Measurements from ENCODE around the gene PKD1.
"Not testable (repeated sequence)": the region's sequence is repeated elsewhere in the genome, so short reads cannot be mapped to it uniquely, and the experiment has no call there.

The PKD1 gene

GRCh38 chr16:2123706-2124376 lies 11.9 kb downstream of the PKD1 start:
- DNase-seq (ENCODE audit: low spot score): not testable (repeated sequence)

GRCh38 chr16:2122934-2123683 lies 12.6 kb downstream of the PKD1 start:
- DNase-seq (ENCODE audit: low spot score): not testable (repeated sequence)

DNA sequence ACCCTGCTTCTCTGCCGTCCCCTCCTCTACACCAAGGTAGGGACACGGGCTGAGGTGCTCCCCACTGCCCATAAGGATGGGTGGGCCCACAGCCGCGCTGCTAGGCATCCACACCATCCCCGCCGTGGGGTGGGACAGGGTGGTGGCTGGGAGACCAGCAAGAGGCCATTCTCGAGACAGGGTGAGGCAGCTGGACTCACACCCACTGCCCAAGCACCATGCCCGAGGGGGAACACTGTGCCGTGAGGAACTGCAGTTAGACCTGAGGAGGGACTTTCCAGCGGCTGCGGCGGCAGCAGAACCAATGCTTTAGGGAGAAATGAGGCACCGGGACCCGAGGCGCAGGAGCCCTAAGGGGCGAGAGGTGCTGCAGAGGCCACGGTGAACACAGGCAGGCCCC lies 13.3 kb downstream of the PKD1 start:
- DNase-seq (ENCODE audit: low spot score): no peak

GRCh38 chr16:2121853-2122252 lies 13.8 kb downstream of the PKD1 start:
- no peak for DNase-seq (ENCODE audit: low spot score)

- DNase-seq (ENCODE audit: low spot score): not testable (repeated sequence)
Measured at GRCh38 chr16:2121325-2121724, 14.4 kb downstream of the PKD1 start.

DNA sequence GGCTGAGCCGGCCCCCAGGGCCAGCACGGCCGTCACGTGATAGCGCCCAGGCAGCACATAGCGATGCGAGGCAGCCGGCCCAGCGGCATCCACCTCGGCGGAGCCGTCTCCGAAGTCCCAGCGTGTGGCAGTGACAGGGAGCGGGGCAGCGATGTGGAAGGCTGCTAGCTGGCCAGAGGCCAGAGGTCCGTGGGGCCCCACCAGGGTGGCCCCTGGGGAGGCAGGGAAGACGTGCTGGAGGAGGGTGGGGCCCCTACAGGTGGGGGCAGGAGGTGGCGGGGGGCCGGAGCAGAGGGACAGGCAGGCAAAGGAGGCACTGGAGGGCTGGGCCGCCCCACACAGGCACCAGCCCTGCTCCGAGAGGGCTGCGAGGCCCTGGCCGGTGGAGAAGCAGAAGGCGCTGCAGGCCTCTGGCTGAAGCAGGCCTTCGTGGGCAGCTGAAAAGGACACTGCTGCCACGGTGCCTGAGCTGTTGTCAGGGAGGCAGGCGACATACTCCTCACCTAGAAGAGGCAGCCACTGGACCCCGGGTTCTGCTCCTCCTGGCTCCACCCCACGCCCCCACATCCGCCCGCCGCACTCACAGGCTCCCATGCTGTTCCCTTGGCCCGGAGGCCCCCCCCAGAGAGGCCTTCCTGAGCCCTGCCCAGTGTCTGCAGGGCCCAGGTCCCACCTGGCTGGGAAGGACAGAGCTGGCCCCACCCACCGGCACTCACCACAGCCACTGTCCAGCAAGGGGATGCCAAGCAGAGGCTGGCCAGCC lies 17.6 kb downstream of the PKD1 start:
- not testable (repeated sequence) for DNase-seq (ENCODE audit: low spot score)

DNA sequence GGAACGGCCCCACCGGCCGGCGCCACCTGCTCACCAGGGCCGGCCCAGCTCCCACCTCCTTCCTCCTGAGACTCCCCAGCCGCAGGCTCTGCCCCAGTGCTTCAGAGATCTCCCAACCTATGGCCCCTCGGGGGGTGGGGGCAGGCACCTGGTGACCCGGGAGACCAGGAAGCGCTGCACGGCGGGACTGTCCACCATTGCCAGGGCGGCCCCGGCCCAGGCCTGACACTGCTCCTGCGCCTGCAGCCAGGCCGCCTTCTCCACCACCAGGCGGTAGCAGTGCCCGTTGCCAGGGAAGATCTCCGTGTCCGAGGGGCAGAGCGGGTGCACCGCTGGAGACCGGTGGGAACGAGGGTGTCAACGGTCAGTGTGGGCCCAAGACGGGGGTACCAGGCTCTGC lies 18.4 kb downstream of the PKD1 start:
- DNase-seq (ENCODE audit: low spot score): not testable (repeated sequence)

DNA sequence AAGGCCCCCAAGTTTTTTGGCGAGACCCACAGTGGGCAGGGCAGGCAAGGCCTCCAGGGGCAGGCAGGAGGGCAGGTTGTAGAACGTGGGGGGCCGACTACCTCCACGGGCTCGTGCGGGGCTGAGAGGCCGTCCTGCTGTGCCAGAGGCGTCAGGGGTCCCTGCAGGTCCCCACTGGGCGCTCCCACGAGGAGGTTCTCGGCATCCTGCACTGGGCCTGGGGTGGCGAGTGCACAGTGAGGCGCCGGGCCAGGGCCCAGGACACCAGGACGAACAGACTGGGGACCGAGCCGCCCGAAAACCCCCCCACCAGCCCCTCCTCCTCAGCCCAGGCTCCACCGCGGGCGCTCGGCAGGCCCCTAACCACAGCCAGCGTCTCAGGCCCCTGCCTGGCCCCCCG lies 19.3 kb downstream of the PKD1 start:
- not testable (repeated sequence) for DNase-seq (ENCODE audit: low spot score)

- no peak for DNase-seq (ENCODE audit: low spot score)
Measured at GRCh38 chr16:2115591-2115973, 20.1 kb downstream of the PKD1 start.

DNA sequence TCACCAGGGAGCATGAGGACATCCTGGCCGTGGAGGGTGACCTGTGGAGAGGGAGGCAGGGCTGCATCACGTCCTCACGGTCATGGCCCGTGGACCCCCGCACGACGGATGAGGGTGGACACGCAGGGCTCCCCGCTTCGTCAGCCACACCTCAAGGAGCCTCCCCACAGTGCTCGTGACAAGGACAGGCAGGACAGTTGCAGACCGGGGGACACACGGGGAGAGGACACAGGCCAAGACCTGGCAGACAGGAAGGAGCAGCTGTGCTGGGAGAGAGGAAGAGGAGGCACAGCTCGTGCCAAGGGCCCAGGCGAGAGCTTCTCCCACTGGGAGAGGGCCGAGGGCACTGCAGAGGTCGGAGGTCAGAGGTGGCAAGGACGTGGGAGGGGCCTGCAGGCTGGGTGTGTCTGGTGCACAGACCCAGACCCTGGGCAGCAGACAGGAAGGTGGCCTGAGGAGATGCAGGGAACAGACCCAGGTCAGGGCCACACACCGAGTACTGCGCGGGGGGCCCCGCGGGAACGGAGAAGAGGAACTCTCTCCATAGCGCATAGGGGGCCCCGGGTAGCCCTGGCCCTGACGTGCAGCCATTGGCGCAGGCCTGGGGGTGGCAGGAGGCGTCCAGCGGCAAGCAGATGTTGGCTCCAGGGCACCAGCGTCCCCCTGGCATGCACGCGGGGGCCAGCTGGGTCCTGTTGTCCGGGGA lies 20.7 kb downstream of the PKD1 start:
- DNase-seq (ENCODE audit: low spot score): not testable (repeated sequence)

- DNase-seq (ENCODE audit: low spot score): not testable (repeated sequence)
Measured at GRCh38 chr16:2114225-2114624, 21.5 kb downstream of the PKD1 start.

DNA sequence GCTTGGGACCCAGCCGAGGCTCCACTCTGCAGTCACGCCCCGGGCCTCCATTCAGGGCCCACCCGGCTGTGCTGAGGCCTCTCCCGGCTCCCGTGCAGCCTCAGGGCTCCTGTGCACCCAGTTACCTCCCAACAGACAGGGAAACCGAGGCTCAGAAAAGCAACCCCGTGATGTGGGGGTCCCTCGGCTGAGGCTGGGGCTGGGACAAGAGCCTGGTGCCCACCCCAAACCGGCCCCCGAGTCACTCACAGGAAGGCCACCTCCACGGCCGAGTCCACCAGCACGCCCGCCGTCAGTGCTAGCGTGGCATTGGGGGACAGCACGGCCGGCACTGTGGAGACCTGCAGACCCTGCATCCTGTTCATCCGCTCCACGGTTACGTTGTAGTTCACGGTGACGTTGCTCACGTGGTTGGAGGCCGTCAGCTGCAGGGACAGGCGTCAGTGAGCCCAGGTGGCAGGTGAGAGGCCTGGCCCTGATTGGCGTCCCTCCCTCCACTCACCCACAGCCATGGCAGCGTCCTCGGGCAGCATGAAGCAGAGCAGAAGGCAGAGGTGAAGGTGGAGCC lies 23.1 kb downstream of the PKD1 start:
- not testable (repeated sequence) for DNase-seq (ENCODE audit: low spot score)

GRCh38 chr16:2111412-2112335 lies 24.0 kb downstream of the PKD1 start:
- not testable (repeated sequence) for DNase-seq (ENCODE audit: low spot score)

DNA sequence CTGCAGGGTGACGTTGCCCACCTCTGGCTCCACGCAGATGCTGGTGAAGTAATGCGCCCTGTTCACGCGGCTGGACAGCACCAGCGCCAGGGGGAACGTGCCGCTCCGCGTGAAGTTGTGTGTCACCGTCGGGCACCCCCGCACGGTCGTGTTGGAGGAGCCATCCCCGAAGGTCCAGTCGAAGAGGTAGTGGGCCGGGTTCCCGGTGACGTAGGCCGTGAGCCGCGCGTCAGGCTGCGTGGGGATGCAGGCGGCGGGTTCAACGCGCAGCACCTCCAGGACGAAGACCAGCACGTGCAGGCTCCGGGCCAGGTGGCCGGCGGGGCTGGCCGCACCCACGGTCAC lies 24.7 kb downstream of the PKD1 start:
- not testable (repeated sequence) for DNase-seq (ENCODE audit: low spot score)

DNA sequence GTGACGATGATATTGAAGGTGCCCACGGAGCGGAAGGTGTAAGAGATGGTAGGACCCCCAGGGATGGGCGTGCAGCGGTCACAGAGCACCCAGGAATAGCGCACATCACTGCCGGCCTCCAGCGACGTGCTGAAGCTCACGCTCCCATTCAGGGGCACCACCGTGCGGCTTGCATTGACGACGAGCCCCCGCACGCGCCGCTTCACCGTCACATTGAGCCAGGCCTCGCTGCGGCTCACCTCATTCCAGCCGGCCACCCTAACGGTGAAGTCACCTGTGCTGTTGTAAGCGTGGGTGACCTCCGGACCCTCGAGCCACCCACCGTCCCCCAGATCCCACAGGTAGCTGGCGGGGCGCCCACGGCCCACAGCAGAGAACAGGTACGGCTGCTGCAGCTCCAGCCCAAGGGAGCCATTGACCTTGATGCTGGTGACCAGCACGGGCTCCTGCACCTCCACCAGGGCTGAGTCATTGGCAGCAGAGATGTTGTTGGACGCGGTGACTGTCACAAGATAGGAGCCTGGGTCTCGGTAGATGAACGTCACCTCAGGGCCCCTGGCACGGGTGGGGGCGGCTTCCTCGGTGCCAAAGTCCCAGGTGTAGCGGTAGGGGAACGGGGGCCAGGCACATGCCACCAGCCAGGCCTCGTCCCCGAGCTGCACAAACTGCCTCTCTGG lies 25.2 kb downstream of the PKD1 start:
- not testable (repeated sequence) for DNase-seq (ENCODE audit: low spot score)

- DNase-seq (ENCODE audit: low spot score): not testable (repeated sequence)
Measured at GRCh38 chr16:2109872-2110271, 25.8 kb downstream of the PKD1 start.

- DNase-seq (ENCODE audit: low spot score): not testable (repeated sequence)
Measured at GRCh38 chr16:2109271-2109580, 26.5 kb downstream of the PKD1 start.

GRCh38 chr16:2108446-2109270 lies 27.0 kb downstream of the PKD1 start:
- not testable (repeated sequence) for DNase-seq (ENCODE audit: low spot score)

- not testable (repeated sequence) for DNase-seq (ENCODE audit: low spot score)
Measured at GRCh38 chr16:2107791-2108125, 27.9 kb downstream of the PKD1 start.

Measured in hepatic stellate cell (primary cell).